MCF 10A (cell line): Measurements from ENCODE around the gene CFAP61. TPM values are rescaled to one million over a fixed set of nuclear protein-coding genes. Genes with fewer than 3 reads are reported as not detected.

Experiments used
- BruUV-seq: library from RNA; stranded (reverse); fragments of 400-500 nt; replicated peaks from 2 replicates; lab custom pipeline; 2021; lab: Mats Ljungman, UMichigan
- CTCF ChIA-PET: fragments of 300-600 bp; sonication (Branson Sonifier 250); formaldehyde crosslinking; extraction: SDS; loops from one replicate; lab custom pipeline; 2021; ENCODE audit warnings: antibody characterized with exemption, inconsistent platforms; lab: Yijun Ruan, JAX
- POLR2A ChIA-PET: fragments of 300-600, 350-650 bp; sonication (Branson Sonifier 250); formaldehyde crosslinking; extraction: SDS; loops from one replicate; lab custom pipeline; 2020; ENCODE audit warnings: antibody characterized with exemption, inconsistent platforms; lab: Yijun Ruan, JAX
- DNase-seq: peaks from one replicate; pipeline ENCODE4 v3.0.0-alpha.2; 2018; ENCODE audit not compliant: unreplicated experiment
- H3K27ac Mint-ChIP-seq: one replicate; pipeline ENCODE4 v1.8.0; 2022; ENCODE audit warnings: mild to moderate bottlenecking, low read depth, mixed read lengths; ENCODE audit not compliant: unreplicated experiment
- H3K27me3 Mint-ChIP-seq: one replicate; pipeline ENCODE4 v1.8.0; 2022; ENCODE audit warnings: mixed read lengths; ENCODE audit not compliant: insufficient read depth, unreplicated experiment
- H3K36me3 Mint-ChIP-seq: one replicate; pipeline ENCODE4 v1.8.0; 2022; ENCODE audit warnings: mild to moderate bottlenecking, moderate library complexity, mixed read lengths; ENCODE audit not compliant: insufficient read depth, unreplicated experiment
- H3K4me1 Mint-ChIP-seq: one replicate; pipeline ENCODE4 v1.8.0; 2022; ENCODE audit warnings: mixed read lengths; ENCODE audit not compliant: insufficient read depth, unreplicated experiment
- H3K4me3 Mint-ChIP-seq: one replicate; pipeline ENCODE4 v1.8.0; 2022; ENCODE audit warnings: mild to moderate bottlenecking, moderate library complexity, mixed read lengths; ENCODE audit not compliant: unreplicated experiment
- H3K9me3 Mint-ChIP-seq: one replicate; pipeline ENCODE4 v1.8.0; 2022; ENCODE audit warnings: mixed read lengths; ENCODE audit not compliant: unreplicated experiment
- intact Hi-C: fragments of 100-400 bp; cut with micrococcal nuclease; formaldehyde crosslinking; loops from 2 replicates; pipeline ENCODE4 v1.14.1; 2022
- total RNA-seq: library from RNA; stranded (reverse); gene quantifications from 2 replicates; pipeline ENCODE4 v1.2.3, GENCODE V29; 2022
- TF ChIP-seq, protein P1 (sequence below): fragments of 200-600 bp; IDR thresholded peaks from one replicate; pipeline ENCODE4 v1.8.0; 2022; ENCODE audit warnings: antibody characterized with exemption, mild to moderate bottlenecking; ENCODE audit not compliant: unreplicated experiment

The CFAP61 gene
- total RNA-seq, 1 experiment from 2014 or later, result 1.5 TPM

DNA sequence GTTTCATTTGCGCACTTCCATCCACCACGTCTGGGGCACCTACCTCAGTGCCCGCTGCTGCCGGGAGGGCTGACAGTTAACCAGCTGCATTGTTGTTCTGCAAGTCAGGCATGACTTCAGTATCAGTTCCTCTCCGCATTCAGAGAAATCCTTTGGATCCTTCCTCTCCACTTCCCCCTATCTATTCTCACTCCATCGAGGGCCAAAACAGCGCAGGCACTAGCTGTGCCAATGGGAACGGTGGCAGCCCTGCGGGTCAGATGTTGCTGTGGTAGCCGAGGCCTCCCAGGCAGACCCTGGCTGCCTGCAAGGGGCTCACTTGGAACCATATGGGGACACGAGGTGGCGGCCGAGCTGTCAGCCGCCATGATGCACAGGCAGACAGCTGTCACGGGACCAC, 251.4 kb downstream of the CFAP61 start:
- Mint-ChIP-seq H3K36me3 (no peaks in the 10 kb centered on the region), H3K4me1 (no peaks in the 10 kb centered on the region), H3K9me3 (no peaks in the 10 kb centered on the region), H3K27me3 (no peaks in the 10 kb centered on the region), H3K27ac (no peak overlapping the region), H3K4me3 (no peak overlapping the region)
- POLR2A ChIA-PET, result no interaction called here
- intact Hi-C loops, result no loop called here
- DNase-seq, result no peak
- BruUV-seq, result no TSS peak
- TF ChIP-seq, protein P1, sequence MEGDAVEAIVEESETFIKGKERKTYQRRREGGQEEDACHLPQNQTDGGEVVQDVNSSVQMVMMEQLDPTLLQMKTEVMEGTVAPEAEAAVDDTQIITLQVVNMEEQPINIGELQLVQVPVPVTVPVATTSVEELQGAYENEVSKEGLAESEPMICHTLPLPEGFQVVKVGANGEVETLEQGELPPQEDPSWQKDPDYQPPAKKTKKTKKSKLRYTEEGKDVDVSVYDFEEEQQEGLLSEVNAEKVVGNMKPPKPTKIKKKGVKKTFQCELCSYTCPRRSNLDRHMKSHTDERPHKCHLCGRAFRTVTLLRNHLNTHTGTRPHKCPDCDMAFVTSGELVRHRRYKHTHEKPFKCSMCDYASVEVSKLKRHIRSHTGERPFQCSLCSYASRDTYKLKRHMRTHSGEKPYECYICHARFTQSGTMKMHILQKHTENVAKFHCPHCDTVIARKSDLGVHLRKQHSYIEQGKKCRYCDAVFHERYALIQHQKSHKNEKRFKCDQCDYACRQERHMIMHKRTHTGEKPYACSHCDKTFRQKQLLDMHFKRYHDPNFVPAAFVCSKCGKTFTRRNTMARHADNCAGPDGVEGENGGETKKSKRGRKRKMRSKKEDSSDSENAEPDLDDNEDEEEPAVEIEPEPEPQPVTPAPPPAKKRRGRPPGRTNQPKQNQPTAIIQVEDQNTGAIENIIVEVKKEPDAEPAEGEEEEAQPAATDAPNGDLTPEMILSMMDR, result no peak
- CTCF ChIA-PET, result no interaction called here

DNA sequence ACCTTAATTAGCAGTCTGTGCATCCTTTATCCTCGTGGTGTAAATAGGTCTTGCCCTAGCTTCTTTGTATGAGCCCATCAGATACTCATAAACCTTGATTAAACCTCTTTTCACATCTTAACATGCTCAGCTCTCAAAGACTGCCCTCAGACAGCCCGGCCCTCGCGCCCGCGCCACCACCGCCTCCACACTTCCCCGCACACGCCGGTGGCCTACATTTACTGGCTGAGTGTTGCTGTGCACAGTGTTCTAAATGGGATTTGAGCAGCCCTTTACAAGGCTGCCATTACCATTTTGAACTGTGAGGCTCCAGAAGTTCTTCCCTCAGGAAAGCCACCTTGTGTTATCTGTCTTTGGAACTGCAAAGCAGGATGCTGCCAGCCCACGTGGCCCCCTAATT, 252.6 kb downstream of the CFAP61 start:
- Mint-ChIP-seq H3K27ac (no peak overlapping the region), H3K4me1 (no peaks in the 10 kb centered on the region), H3K36me3 (no peaks in the 10 kb centered on the region), H3K9me3 (no peaks in the 10 kb centered on the region), H3K27me3 (no peaks in the 10 kb centered on the region), H3K4me3 (no peak overlapping the region)
- intact Hi-C loops, result no loop called here
- no peak for DNase-seq
- BruUV-seq, result no TSS peak
- ChIA-PET CTCF (interaction anchor here (0.7 kb wide), 1 partner anchor 61 kb away, joined by 3 read pairs; no protein-coding TSS in a partner anchor), POLR2A (no interaction called here)
- TF ChIP-seq, protein P1, result no peak

DNA sequence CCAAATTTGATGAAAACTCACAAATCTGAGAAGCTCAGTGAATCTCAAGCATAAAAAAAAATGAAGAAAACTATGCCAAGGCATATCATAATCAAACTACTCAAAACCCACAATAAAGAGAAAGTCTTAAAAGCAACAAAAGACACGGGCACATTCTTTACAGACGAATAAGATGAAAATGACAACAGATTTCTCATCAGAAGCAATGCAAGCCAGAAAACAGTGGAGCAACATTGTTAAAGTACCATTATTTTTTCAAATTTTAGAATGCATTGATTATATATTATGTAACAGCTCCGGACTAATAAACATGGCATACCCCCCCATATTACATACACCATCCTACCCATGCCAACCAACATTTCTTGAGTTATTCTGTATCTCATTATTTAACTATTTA, 260.2 kb downstream of the CFAP61 start:
- Mint-ChIP-seq H3K4me3 (no peak overlapping the region), H3K36me3 (no peaks in the 10 kb centered on the region), H3K4me1 (no peaks in the 10 kb centered on the region), H3K27me3 (no peaks in the 10 kb centered on the region), H3K9me3 (peaks cover 17% of the 10 kb centered on the region), H3K27ac (no peak overlapping the region)
- no TSS peak for BruUV-seq
- ChIA-PET POLR2A (interaction anchor here (1.5 kb wide), 1 partner anchor 9 kb away, joined by 3 read pairs; no protein-coding TSS in a partner anchor), CTCF (no interaction called here)
- no peak for DNase-seq
- intact Hi-C loops, result no loop called here
- TF ChIP-seq, protein P1, result no peak

DNA sequence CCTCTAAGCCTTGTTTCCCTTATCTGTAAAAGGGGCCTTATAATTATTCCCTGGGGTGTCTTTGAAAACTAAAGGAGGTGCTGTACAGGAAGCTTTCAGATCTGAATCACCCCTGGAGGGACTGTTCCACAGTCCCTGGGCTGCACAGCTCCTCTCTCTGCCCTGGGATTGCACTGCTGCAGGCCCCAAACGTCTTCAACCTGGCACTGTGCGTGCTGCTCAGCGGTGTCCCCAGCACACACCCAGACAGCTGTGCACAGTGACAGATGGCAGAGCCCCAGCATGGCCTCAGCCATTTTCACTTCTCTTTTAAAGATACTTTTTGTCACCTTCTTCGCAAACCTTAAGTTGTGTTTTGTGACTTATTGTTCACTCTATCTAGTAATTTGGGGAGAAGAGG, 264.9 kb downstream of the CFAP61 start:
- no peak for DNase-seq
- Mint-ChIP-seq H3K36me3 (no peaks in the 10 kb centered on the region), H3K27me3 (no peaks in the 10 kb centered on the region), H3K27ac (no peak overlapping the region), H3K4me1 (no peaks in the 10 kb centered on the region), H3K4me3 (no peak overlapping the region), H3K9me3 (peaks cover 14% of the 10 kb centered on the region)
- no TSS peak for BruUV-seq
- TF ChIP-seq, protein P1, result no peak
- ChIA-PET CTCF (interaction anchor here (1.0 kb wide), 1 partner anchor 10 kb away, joined by 4 read pairs; no protein-coding TSS in a partner anchor), POLR2A (interaction anchor here (0.6 to 0.8 kb wide), 2 partner anchors 12 to 19 kb away, joined by 3 read pairs; no protein-coding TSS in a partner anchor)
- intact Hi-C loops, result no loop called here
